ENCODE data around the gene TYSND1.

DNA sequence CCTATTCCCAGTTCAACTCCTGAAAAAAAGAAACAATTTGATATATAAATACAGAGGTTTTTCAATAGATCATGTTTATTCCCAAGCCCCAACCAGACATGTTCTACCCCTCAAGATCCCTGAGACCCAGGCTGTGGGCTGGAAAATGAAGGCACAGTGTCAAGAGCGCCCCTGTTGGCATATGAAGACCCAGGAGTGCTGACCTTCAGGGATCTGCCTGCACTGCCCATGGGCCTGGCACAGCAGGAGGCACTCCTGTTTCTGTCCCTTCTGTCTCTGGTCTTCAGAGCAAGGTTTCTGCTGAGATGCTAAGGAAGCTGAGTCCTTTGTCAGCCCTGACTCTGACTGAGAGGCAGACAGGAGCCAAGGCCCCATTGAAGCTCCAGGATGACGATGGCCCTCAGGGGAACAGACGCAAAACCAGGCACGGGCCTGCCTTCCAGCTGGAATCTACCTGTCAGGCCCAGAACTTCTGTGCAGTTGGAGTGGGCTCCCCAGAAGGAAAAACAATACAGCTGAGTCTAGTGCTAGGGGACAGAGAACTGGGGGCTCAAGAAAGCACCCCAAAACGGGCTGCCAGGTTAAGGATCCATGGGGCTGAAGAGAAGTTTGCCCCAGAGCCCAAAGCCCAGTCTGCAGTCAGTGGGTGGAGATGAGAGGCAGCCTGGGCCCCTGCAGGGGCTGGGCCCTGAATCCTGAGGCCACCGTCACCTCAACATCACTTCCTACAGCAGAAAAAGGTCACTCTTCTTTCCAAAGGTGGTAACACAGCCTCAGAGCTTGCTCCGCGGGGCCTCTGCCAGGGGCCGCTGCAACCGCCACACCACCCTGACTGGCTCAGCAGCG, 7.1 kb downstream of the TYSND1 start:
- no peak for TF ChIP-seq FOSL2 (IDR thresholded peaks at IDR 0.05)
- no peak for TF ChIP-seq FOSL2 (CRISPR knock-in tag; IDR thresholded peaks at IDR 0.05)
- TF ChIP-seq MAZ (IDR thresholded peaks at IDR 0.05; ENCODE audit: borderline replicate concordance, low read depth, low read length): no peak
- no peak for TF ChIP-seq RARB (CRISPR knock-in tag; IDR thresholded peaks at IDR 0.05)
- no peak for TF ChIP-seq CBX8 (IDR thresholded peaks at IDR 0.05)
- no peak for TF ChIP-seq RFX5 (IDR thresholded peaks at IDR 0.05)
- no peak for TF ChIP-seq MAX (IDR thresholded peaks at IDR 0.05)

Data from A549 (cell line).